Activated T-cell treated with anti-CD3 and anti-CD28 coated beads, Interleukin-2, amount 50 U/mL, for 72 hours (primary cell): Measurements from ENCODE around the gene RXRA. TPM values are rescaled to one million over a fixed set of nuclear protein-coding genes. Genes with fewer than 3 reads are reported as not detected.

ENCODE experiments used
- ATAC-seq, 2 donors: fragments of 150-1000 bp; cut with Tn5 transposase; replicated peaks in 1 of 2; 2 replicates each; pipeline ENCODE4 v1.10.0; 2021; ENCODE audit warnings: moderate library complexity in 2 of 2, mild to moderate bottlenecking in 1 of 2
- DNase-seq, 2 donors: peaks; one replicate each; pipeline ENCODE4 v3.0.0; 2021 to 2022; ENCODE audit warnings: mixed read lengths in 1 of 2
- H3K27ac Mint-ChIP-seq: one replicate; pipeline ENCODE4 v1.8.0; 2022; ENCODE audit warnings: mild to moderate bottlenecking, moderate library complexity, mixed read lengths
- H3K27me3 Mint-ChIP-seq: one replicate; pipeline ENCODE4 v1.8.0; 2022; ENCODE audit warnings: low read depth, mixed read lengths
- H3K36me3 Mint-ChIP-seq, 2 donors: one replicate each; pipeline ENCODE4 v1.8.0; 2022; ENCODE audit warnings: mixed read lengths in 2 of 2, mild to moderate bottlenecking in 1 of 2; ENCODE audit not compliant: insufficient read depth in 2 of 2
- H3K4me1 Mint-ChIP-seq: one replicate; pipeline ENCODE4 v1.8.0; 2022; ENCODE audit warnings: low read depth, mixed read lengths
- H3K4me3 Mint-ChIP-seq, 2 donors: one replicate each; pipeline ENCODE4 v1.8.0; 2022; ENCODE audit warnings: mild to moderate bottlenecking in 2 of 2, mixed read lengths in 2 of 2, moderate library complexity in 2 of 2
- H3K9me3 Mint-ChIP-seq, 2 donors: one replicate each; pipeline ENCODE4 v1.8.0; 2022; ENCODE audit warnings: mixed read lengths in 2 of 2
- total RNA-seq, 2 donors: library from RNA; stranded (reverse); gene quantifications; one replicate each; pipeline ENCODE4 v1.2.3, GENCODE V29; 2022

Gene RXRA
- total RNA-seq, 2 donors from 2014 or later, result 4.9 to 12.4 TPM

GRCh38 chr9:134442486-134443173, 116.4 kb downstream of the RXRA start:
- Mint-ChIP-seq H3K27ac (no peak overlapping the region), H3K36me3 (peaks cover 0 to 2% of the 10 kb centered on the region in 2 donors), H3K27me3 (peaks cover 15% of the 10 kb centered on the region), H3K9me3 (no peaks in the 10 kb centered on the region), H3K4me1 (peaks cover 12% of the 10 kb centered on the region), H3K4me3 (no peak overlapping the region)
- DNase-seq, result no peak
- ATAC-seq, result peak; percentile 2

GRCh38 chr9:134443174-134444037, 117.2 kb downstream of the RXRA start:
- H3K4me1 Mint-ChIP-seq, result peaks cover 12% of the 10 kb centered on the region
- H3K4me3 Mint-ChIP-seq, result no peak overlapping the region
- H3K27me3 Mint-ChIP-seq, result peaks cover 15% of the 10 kb centered on the region
- peaks cover 0 to 4% of the 10 kb centered on the region in 2 donors for H3K36me3 Mint-ChIP-seq
- ATAC-seq (peak; percentile 100), DNase-seq (peak; percentile 89)
- no peaks in the 10 kb centered on the region for H3K9me3 Mint-ChIP-seq
- no peak overlapping the region for H3K27ac Mint-ChIP-seq

DNA sequence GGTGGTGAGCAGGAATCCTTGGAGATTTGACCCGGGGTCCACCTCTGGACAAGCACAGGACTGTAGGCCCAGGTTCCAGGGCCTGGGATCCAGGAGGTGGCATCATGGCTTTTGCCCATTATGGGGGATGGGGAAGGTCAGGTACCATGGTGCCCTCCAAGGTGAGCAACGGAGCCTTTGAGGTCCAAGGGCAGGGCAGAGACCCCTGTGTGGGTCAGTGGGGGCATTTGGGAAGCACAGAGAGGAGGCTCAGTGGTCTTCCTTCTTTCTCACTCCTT, 117.7 kb downstream of the RXRA start:
- Mint-ChIP-seq H3K4me3 (no peak overlapping the region), H3K27ac (no peak overlapping the region), H3K9me3 (peaks cover 1 to 3% of the 10 kb centered on the region in 2 donors), H3K4me1 (peaks cover 12% of the 10 kb centered on the region), H3K36me3 (peaks cover 0 to 5% of the 10 kb centered on the region in 2 donors), H3K27me3 (peaks cover 15% of the 10 kb centered on the region)
- DNase-seq (no peak), ATAC-seq (no peak)

DNA sequence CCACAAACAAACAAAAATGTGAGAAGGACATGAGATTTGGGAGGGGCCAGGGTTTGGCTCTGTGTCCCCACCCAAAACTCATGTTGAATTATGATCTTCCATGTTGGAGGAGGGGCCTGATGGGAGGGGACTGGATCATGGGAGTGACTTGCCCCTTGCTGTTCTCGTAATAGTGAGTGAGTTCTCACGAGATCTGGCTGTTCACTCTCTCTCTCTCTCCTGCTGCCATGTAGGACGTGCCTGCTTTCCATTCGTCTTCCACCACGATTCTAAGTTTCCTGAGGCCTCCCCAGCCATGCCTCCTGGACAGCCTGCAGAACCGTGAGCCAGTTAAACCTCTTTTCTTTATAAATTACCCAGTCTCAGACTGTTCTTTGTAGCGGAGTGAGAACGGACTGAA, 118.7 kb downstream of the RXRA start:
- no peak for DNase-seq
- no peak for ATAC-seq
- Mint-ChIP-seq H3K4me1 (peaks cover 12% of the 10 kb centered on the region), H3K27me3 (peaks cover 15% of the 10 kb centered on the region), H3K9me3 (peaks cover 1 to 3% of the 10 kb centered on the region in 2 donors), H3K27ac (no peak overlapping the region), H3K4me3 (no peak overlapping the region), H3K36me3 (peaks cover 0 to 5% of the 10 kb centered on the region in 2 donors)

GRCh38 chr9:134449180-134449916, 123.1 kb downstream of the RXRA start:
- peak; percentile 80 to 82 for DNase-seq
- H3K9me3 Mint-ChIP-seq, result peaks cover 1 to 3% of the 10 kb centered on the region in 2 donors
- peak; percentile 99 for ATAC-seq
- no peaks in the 10 kb centered on the region for H3K4me1 Mint-ChIP-seq
- H3K4me3 Mint-ChIP-seq, result no peak overlapping the region
- no peak overlapping the region for H3K27ac Mint-ChIP-seq
- H3K36me3 Mint-ChIP-seq, result peaks cover 0 to 5% of the 10 kb centered on the region in 2 donors
- no peaks in the 10 kb centered on the region for H3K27me3 Mint-ChIP-seq

GRCh38 chr9:134451700-134452458, 125.6 kb downstream of the RXRA start:
- H3K36me3 Mint-ChIP-seq, result peaks cover 0 to 4% of the 10 kb centered on the region in 2 donors
- H3K27ac Mint-ChIP-seq, result no peak overlapping the region
- peaks cover 1 to 3% of the 10 kb centered on the region in 2 donors for H3K9me3 Mint-ChIP-seq
- H3K4me3 Mint-ChIP-seq, result no peak overlapping the region
- no peaks in the 10 kb centered on the region for H3K27me3 Mint-ChIP-seq
- no peak for ATAC-seq
- peaks cover 8% of the 10 kb centered on the region for H3K4me1 Mint-ChIP-seq
- DNase-seq, result no peak

DNA sequence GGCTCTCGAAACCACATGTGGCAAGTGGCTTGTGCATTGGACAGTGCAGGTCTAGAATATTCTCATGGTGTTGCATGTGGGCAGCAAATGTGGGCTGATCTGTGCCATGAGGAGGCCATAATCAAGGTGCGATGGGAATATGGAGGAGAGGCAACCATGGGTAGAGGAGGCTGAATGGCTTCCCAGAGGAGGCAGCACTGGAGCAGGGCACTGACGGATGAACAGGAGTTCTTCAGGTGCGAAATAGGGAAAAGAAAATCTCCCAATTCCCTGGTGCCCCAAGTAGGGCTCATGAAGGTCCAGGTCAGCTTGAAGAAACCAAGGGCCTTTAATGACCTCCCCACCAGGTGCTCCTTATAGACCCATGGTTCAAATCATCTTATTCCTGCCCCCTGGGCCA, 126.5 kb downstream of the RXRA start:
- peaks cover 0 to 4% of the 10 kb centered on the region in 2 donors for H3K36me3 Mint-ChIP-seq
- H3K4me1 Mint-ChIP-seq, result peaks cover 8% of the 10 kb centered on the region

DNA sequence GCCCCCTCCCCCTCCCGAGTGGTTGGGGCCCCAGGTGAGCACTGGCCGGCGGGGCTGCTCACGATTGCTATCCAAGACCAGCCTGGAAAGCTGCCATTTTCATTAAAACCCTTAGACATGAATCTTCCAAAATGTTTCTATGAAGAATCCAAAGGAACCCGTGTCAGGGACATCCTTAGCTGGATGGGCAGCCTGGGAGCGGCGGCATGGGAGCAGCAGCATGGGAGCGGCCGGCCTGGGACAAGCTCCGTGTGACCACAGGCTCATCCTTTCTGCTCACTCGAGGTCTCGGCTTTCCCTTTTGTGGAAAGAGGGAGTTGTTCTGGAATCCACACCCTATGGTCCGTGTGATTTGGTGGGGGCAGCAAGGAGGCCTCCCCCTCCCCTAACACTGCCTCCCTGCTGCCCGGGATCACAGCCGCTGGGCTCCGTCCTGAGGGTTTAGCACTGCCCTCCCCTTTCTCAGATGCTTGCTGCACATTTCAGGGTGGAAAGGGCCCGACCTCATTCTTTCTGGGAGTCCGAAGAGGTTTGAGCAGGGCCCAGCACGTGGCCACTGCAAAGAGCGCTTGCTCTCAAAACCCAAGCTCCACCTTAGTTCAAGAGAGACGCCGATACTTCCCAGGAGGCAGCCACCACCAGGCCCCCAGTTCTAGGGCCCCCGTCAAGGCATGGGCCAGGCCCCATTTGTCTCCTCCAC, 127.7 kb downstream of the RXRA start:
- no peaks in the 10 kb centered on the region for H3K36me3 Mint-ChIP-seq
- no peak for ATAC-seq
- H3K4me1 Mint-ChIP-seq, result peaks cover 8% of the 10 kb centered on the region
- H3K27ac Mint-ChIP-seq, result no peak overlapping the region
- H3K4me3 Mint-ChIP-seq, result no peak overlapping the region
- DNase-seq, result no peak
- H3K27me3 Mint-ChIP-seq, result no peaks in the 10 kb centered on the region
- H3K9me3 Mint-ChIP-seq, result peaks cover 0 to under 1% of the 10 kb centered on the region in 2 donors

More for the DNA sequence above, 126.5 kb downstream of the RXRA start:
- Mint-ChIP-seq H3K27me3 (no peaks in the 10 kb centered on the region), H3K9me3 (peaks cover 1 to 3% of the 10 kb centered on the region in 2 donors), H3K4me3 (no peak overlapping the region), H3K27ac (no peak overlapping the region)
- DNase-seq, result no peak
- ATAC-seq, result no peak

DNA sequence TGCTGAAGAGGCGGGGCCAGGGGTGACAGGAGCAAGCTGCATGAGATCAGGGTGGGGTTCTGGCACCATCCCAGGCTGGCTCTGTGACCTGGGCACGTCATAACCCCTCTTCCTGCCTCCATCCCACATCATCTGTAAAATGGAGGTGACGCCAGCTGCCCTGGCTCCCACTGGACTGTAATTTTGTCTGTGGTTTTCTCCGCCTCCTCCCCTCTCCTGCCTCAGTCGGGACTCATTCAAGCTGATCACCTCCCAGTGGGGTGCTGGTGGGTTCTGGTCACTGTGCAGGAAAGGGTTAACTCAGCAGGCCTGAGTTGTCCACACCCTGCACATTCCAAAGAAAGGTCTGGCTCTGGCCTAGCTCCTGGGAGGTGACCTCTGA, 128.2 kb downstream of the RXRA start:
- H3K4me3 Mint-ChIP-seq, result no peak overlapping the region
- DNase-seq (no peak), ATAC-seq (no peak)
- no peaks in the 10 kb centered on the region for H3K9me3 Mint-ChIP-seq
- H3K27me3 Mint-ChIP-seq, result no peaks in the 10 kb centered on the region
- no peak overlapping the region for H3K27ac Mint-ChIP-seq
- peaks cover 8% of the 10 kb centered on the region for H3K4me1 Mint-ChIP-seq
- no peaks in the 10 kb centered on the region for H3K36me3 Mint-ChIP-seq

DNA sequence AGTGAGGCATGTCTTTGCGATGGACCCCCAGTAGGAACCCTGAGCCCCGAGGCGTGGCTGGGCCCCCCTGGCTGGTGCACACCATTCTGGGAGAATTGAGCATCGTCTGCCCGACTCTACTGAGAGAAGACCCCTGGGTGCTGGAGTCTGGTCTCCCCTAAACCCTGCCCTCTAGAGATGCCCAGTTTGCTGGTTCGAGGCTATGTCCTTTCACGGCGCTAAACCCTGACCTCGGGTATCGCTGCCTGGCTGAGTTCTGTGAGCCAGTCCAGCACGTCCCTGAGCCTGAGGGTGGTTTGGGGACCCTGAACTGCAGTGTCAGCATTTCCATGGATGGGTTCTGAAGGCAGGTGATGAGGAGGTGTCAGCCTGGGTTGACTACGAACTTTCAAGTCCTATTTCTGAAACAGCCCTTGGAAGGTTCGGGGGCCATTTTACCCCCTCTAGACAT, 128.8 kb downstream of the RXRA start:
- H3K36me3 Mint-ChIP-seq, result no peaks in the 10 kb centered on the region
- H3K4me3 Mint-ChIP-seq, result no peak overlapping the region
- ATAC-seq (no peak), DNase-seq (no peak)
- no peak overlapping the region for H3K27ac Mint-ChIP-seq
- no peaks in the 10 kb centered on the region for H3K27me3 Mint-ChIP-seq
- H3K4me1 Mint-ChIP-seq, result peaks cover 8% of the 10 kb centered on the region
- H3K9me3 Mint-ChIP-seq, result no peaks in the 10 kb centered on the region

DNA sequence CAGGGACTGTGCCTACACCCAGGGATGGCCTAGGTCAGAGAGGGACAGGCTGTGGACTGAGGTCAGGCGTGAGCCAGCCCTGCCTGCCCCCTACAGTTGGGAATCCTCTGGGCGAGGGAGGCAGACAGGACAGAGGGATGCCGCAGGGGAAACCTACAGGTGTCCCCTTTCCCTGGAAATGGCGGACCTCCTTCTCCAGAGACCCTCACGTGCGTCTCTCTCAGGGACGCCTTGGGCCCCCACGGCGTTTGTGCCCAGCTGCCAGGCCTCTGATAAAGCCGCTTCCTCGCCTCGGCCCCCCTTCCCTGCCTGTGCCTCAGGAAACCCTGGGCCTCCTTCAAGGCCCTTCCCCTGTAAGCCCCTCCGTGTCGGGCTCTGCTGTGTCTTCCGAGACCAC, 129.3 kb downstream of the RXRA start:
- Mint-ChIP-seq H3K36me3 (no peaks in the 10 kb centered on the region), H3K27ac (no peak overlapping the region), H3K4me1 (peaks cover 8% of the 10 kb centered on the region), H3K4me3 (peak overlapping the region; percentile 81 to 85), H3K27me3 (no peaks in the 10 kb centered on the region), H3K9me3 (no peaks in the 10 kb centered on the region)
- no peak for ATAC-seq
- no peak for DNase-seq
